ENCODE data around the gene PSD4. TPM values are rescaled to one million over a fixed set of nuclear protein-coding genes. Genes with fewer than 3 reads are reported as not detected.

Gene PSD4
- total RNA-seq, 1 experiment from 2014 or later, result 0.60 TPM

GRCh38 chr2:113216321-113216720 lies 42.5 kb downstream of the PSD4 start:
- POLR2A ChIA-PET (ENCODE audit: low non-redundant PET), result no interaction called here
- intact Hi-C loops (cut with micrococcal nuclease; ENCODE audit: unreplicated experiment), result no loop called here
- Histone ChIP-seq H3K9me3 (ENCODE audit: low read depth, low read length, poor library complexity, severe bottlenecking) (no peaks in the 10 kb centered on the region), H3K4me1 (ENCODE audit: insufficient read depth, low read length, poor library complexity, severe bottlenecking) (peaks cover 54% of the 10 kb centered on the region), H3K36me3 (ENCODE audit: insufficient read depth, low read length, poor library complexity, severe bottlenecking) (no peaks in the 10 kb centered on the region), H3K27me3 (replicated peaks; ENCODE audit: insufficient read depth, low read depth, low read length, poor library complexity) (no peaks in the 10 kb centered on the region), H3K27ac (ENCODE audit: low read depth, low read length, poor library complexity, severe bottlenecking) (no peak overlapping the region), H3K4me3 (ENCODE audit: low read depth, low read length, poor library complexity, severe bottlenecking) (no peak overlapping the region)
- TF ChIP-seq CTCF (conservative IDR thresholded peaks at IDR 0.05; ENCODE audit: low read depth, low read length), result no peak
- no peak for TF ChIP-seq EZH2 (IDR thresholded peaks at IDR 0.05; ENCODE audit: borderline replicate concordance, low read depth, low read length, poor library complexity, severe bottlenecking)
- BruUV-seq (replicated peaks), result no TSS peak
- no peak for DNase-seq (ENCODE audit: low spot score)
- CTCF ChIA-PET, result interaction anchor here (1.6 kb wide), 1 partner anchor 7 kb away, joined by 3 read pairs; no protein-coding TSS in a partner anchor

GRCh38 chr2:113216891-113217454 lies 43.2 kb downstream of the PSD4 start:
- no peak for TF ChIP-seq EZH2 (IDR thresholded peaks at IDR 0.05; ENCODE audit: borderline replicate concordance, low read depth, low read length, poor library complexity, severe bottlenecking)
- no peak for TF ChIP-seq CTCF (conservative IDR thresholded peaks at IDR 0.05; ENCODE audit: low read depth, low read length)
- CTCF ChIA-PET, result interaction anchor here (1.6 kb wide), 1 partner anchor 8 kb away, joined by 3 read pairs; no protein-coding TSS in a partner anchor

GRCh38 chr2:113217455-113218282 lies 43.9 kb downstream of the PSD4 start:
- intact Hi-C loops (cut with micrococcal nuclease; ENCODE audit: unreplicated experiment), result no loop called here
- Histone ChIP-seq H3K27me3 (replicated peaks; ENCODE audit: insufficient read depth, low read depth, low read length, poor library complexity) (no peaks in the 10 kb centered on the region), H3K36me3 (ENCODE audit: insufficient read depth, low read length, poor library complexity, severe bottlenecking) (no peaks in the 10 kb centered on the region), H3K4me3 (ENCODE audit: low read depth, low read length, poor library complexity, severe bottlenecking) (no peak overlapping the region), H3K4me1 (ENCODE audit: insufficient read depth, low read length, poor library complexity, severe bottlenecking) (peaks cover 41% of the 10 kb centered on the region), H3K9me3 (ENCODE audit: low read depth, low read length, poor library complexity, severe bottlenecking) (no peaks in the 10 kb centered on the region), H3K27ac (ENCODE audit: low read depth, low read length, poor library complexity, severe bottlenecking) (peak overlapping the region; percentile 48)
- TF ChIP-seq CTCF (conservative IDR thresholded peaks at IDR 0.05; ENCODE audit: low read depth, low read length) (no peak), EZH2 (IDR thresholded peaks at IDR 0.05; ENCODE audit: borderline replicate concordance, low read depth, low read length, poor library complexity, severe bottlenecking) (no peak)
- DNase-seq (ENCODE audit: low spot score), result peak; percentile 50
- POLR2A ChIA-PET (ENCODE audit: low non-redundant PET), result no interaction called here
- CTCF ChIA-PET, result interaction anchor here (1.6 kb wide), 1 partner anchor 9 kb away, joined by 3 read pairs; no protein-coding TSS in a partner anchor
- BruUV-seq (replicated peaks), result no TSS peak

More at GRCh38 chr2:113216891-113217454, 43.2 kb downstream of the PSD4 start:
- POLR2A ChIA-PET (ENCODE audit: low non-redundant PET), result no interaction called here
- H3K27ac ChIP-seq (ENCODE audit: low read depth, low read length, poor library complexity, severe bottlenecking), result peak overlapping the region; percentile 48
- DNase-seq (ENCODE audit: low spot score), result peak; percentile 37
- no peaks in the 10 kb centered on the region for H3K36me3 ChIP-seq (ENCODE audit: insufficient read depth, low read length, poor library complexity, severe bottlenecking)
- peaks cover 47% of the 10 kb centered on the region for H3K4me1 ChIP-seq (ENCODE audit: insufficient read depth, low read length, poor library complexity, severe bottlenecking)
- no peak overlapping the region for H3K4me3 ChIP-seq (ENCODE audit: low read depth, low read length, poor library complexity, severe bottlenecking)
- no peaks in the 10 kb centered on the region for H3K27me3 ChIP-seq (replicated peaks; ENCODE audit: insufficient read depth, low read depth, low read length, poor library complexity)
- BruUV-seq (replicated peaks), result no TSS peak
- intact Hi-C loops (cut with micrococcal nuclease; ENCODE audit: unreplicated experiment), result no loop called here
- H3K9me3 ChIP-seq (ENCODE audit: low read depth, low read length, poor library complexity, severe bottlenecking), result no peaks in the 10 kb centered on the region
